ENCODE data around the gene TMEM45A.
A peak's percentile ranks its signal among the peaks of the same experiment; 100 is the strongest.
"Not testable (repeated sequence)": the region's sequence is repeated elsewhere in the genome, so short reads cannot be mapped to it uniquely, and the experiment has no call there.

The TMEM45A gene

GRCh38 chr3:100492059-100493006 is at the start of gene TMEM45A:
TSS of gene TMEM45A (plus strand) at chr3:100492619. CDS start at chr3:100555212, 62,593 bp downstream.
- H3K4me3 ChIP-seq (ENCODE audit: low read length) = peak within 1 kb of the TSS; percentile 79
- TF ChIP-seq ZNF274 (IDR thresholded peaks at IDR 0.05; ENCODE audit: low read depth, low read length) = no peak

- no peak overlapping the region for H3K4me3 ChIP-seq (ENCODE audit: low read length)
- TF ChIP-seq ZNF274 (IDR thresholded peaks at IDR 0.05; ENCODE audit: low read depth, low read length) = no peak
Measured at GRCh38 chr3:100443690-100444089, 48.7 kb upstream of the TMEM45A start.

GRCh38 chr3:100447067-100447466 is 45.4 kb upstream of the TMEM45A start:
- H3K4me3 ChIP-seq (ENCODE audit: low read length) = not testable (repeated sequence)

GRCh38 chr3:100448079-100448478 is 44.3 kb upstream of the TMEM45A start:
- H3K4me3 ChIP-seq (ENCODE audit: low read length) = no peak overlapping the region
- TF ChIP-seq ZNF274 (IDR thresholded peaks at IDR 0.05; ENCODE audit: low read depth, low read length) = no peak

GRCh38 chr3:100449214-100449613 is 43.2 kb upstream of the TMEM45A start:
- TF ChIP-seq ZNF274 (IDR thresholded peaks at IDR 0.05; ENCODE audit: low read depth, low read length) = no peak
- H3K4me3 ChIP-seq (ENCODE audit: low read length) = no peak overlapping the region

GRCh38 chr3:100454677-100455076 is 37.7 kb upstream of the TMEM45A start:
- no peak overlapping the region for H3K4me3 ChIP-seq (ENCODE audit: low read length)
- no peak for TF ChIP-seq ZNF274 (IDR thresholded peaks at IDR 0.05; ENCODE audit: low read depth, low read length)

GRCh38 chr3:100455841-100456550 is 36.4 kb upstream of the TMEM45A start:
- H3K4me3 ChIP-seq (ENCODE audit: low read length) = no peak overlapping the region
- TF ChIP-seq ZNF274 (IDR thresholded peaks at IDR 0.05; ENCODE audit: low read depth, low read length) = no peak

GRCh38 chr3:100456745-100457144 is 35.7 kb upstream of the TMEM45A start:
- TF ChIP-seq ZNF274 (IDR thresholded peaks at IDR 0.05; ENCODE audit: low read depth, low read length) = no peak
- no peak overlapping the region for H3K4me3 ChIP-seq (ENCODE audit: low read length)

- no peak for TF ChIP-seq ZNF274 (IDR thresholded peaks at IDR 0.05; ENCODE audit: low read depth, low read length)
- H3K4me3 ChIP-seq (ENCODE audit: low read length) = no peak overlapping the region
Measured at GRCh38 chr3:100457811-100458210, 34.6 kb upstream of the TMEM45A start.

- H3K4me3 ChIP-seq (ENCODE audit: low read length) = no peak overlapping the region
- no peak for TF ChIP-seq ZNF274 (IDR thresholded peaks at IDR 0.05; ENCODE audit: low read depth, low read length)
Measured at GRCh38 chr3:100458814-100459213, 33.6 kb upstream of the TMEM45A start.

- no peak overlapping the region for H3K4me3 ChIP-seq (ENCODE audit: low read length)
- TF ChIP-seq ZNF274 (IDR thresholded peaks at IDR 0.05; ENCODE audit: low read depth, low read length) = no peak
Measured at GRCh38 chr3:100463002-100463401, 29.4 kb upstream of the TMEM45A start.

GRCh38 chr3:100463646-100464155 is 28.7 kb upstream of the TMEM45A start:
- no peak for TF ChIP-seq ZNF274 (IDR thresholded peaks at IDR 0.05; ENCODE audit: low read depth, low read length)
- H3K4me3 ChIP-seq (ENCODE audit: low read length) = no peak overlapping the region

- H3K4me3 ChIP-seq (ENCODE audit: low read length) = no peak overlapping the region
- no peak for TF ChIP-seq ZNF274 (IDR thresholded peaks at IDR 0.05; ENCODE audit: low read depth, low read length)
Measured at GRCh38 chr3:100465892-100466777, 26.3 kb upstream of the TMEM45A start.

- TF ChIP-seq ZNF274 (IDR thresholded peaks at IDR 0.05; ENCODE audit: low read depth, low read length) = no peak
- no peak overlapping the region for H3K4me3 ChIP-seq (ENCODE audit: low read length)
Measured at GRCh38 chr3:100467133-100467532, 25.3 kb upstream of the TMEM45A start.
